ENCODE data around the gene FAM171A1. TPM values are rescaled to one million over a fixed set of nuclear protein-coding genes. Genes with fewer than 3 reads are reported as not detected.

FAM171A1 gene
- total RNA-seq, 2 donors from 2014 or later = 36.5 to 39.0 TPM

DNA sequence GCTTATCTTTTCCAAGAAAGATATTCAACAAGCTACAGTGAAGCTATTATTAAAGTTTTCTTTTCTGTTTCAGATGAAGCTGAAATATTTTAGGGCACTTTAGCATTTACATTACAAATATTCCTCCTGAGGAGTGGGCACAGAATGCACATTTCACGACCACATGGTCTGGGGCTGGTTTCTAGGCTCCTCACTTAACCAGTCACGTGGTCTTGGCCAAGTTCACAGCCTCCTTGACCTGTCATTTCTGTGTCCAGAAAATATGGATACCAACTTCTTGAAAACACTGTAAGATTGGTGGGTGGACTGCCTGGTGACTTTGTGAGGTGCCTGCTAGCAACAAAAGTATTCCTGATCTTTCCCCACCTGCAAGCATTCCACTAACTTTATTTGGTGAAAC is 70.9 kb downstream of the FAM171A1 start:
- no peaks in the 10 kb centered on the region for H3K27me3 Mint-ChIP-seq (ENCODE audit: insufficient read depth)
- H3K27ac Mint-ChIP-seq = no peak overlapping the region
- H3K4me1 Mint-ChIP-seq = peaks cover 2% of the 10 kb centered on the region
- Histone ChIP-seq H3K27me3 (ENCODE audit: control insufficient read depth, insufficient read depth, low read length, poor library complexity, severe bottlenecking) (no peaks in the 10 kb centered on the region), H3K27ac (ENCODE audit: low read depth, low read length) (no peak overlapping the region), H3K4me3 (ENCODE audit: low read length) (no peak overlapping the region), H3K4me1 (ENCODE audit: control insufficient read depth, insufficient read depth, low read length) (no peaks in the 10 kb centered on the region), H3K9ac (ENCODE audit: extremely low read depth, low read length, poor library complexity, severe bottlenecking) (no peak overlapping the region), H3K36me3 (ENCODE audit: control insufficient read depth, insufficient read depth, low read length) (no peaks in the 10 kb centered on the region), H3K9me3 (ENCODE audit: control insufficient read depth, low read length) (no peaks in the 10 kb centered on the region)
- peaks cover 6% of the 10 kb centered on the region for H3K36me3 Mint-ChIP-seq (ENCODE audit: low read depth)
- WGBS, 2 experiments (ENCODE audit: insufficient coverage in 1 of 2, insufficient read length in 1 of 2) = 97% methylated on average over 2 of the region's 2 CpGs; no CpG with 5 or more reads in 1 of the 2 experiments
- no peaks in the 10 kb centered on the region for H3K9me3 Mint-ChIP-seq
- TF ChIP-seq, protein P1, sequence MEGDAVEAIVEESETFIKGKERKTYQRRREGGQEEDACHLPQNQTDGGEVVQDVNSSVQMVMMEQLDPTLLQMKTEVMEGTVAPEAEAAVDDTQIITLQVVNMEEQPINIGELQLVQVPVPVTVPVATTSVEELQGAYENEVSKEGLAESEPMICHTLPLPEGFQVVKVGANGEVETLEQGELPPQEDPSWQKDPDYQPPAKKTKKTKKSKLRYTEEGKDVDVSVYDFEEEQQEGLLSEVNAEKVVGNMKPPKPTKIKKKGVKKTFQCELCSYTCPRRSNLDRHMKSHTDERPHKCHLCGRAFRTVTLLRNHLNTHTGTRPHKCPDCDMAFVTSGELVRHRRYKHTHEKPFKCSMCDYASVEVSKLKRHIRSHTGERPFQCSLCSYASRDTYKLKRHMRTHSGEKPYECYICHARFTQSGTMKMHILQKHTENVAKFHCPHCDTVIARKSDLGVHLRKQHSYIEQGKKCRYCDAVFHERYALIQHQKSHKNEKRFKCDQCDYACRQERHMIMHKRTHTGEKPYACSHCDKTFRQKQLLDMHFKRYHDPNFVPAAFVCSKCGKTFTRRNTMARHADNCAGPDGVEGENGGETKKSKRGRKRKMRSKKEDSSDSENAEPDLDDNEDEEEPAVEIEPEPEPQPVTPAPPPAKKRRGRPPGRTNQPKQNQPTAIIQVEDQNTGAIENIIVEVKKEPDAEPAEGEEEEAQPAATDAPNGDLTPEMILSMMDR (conservative IDR thresholded peaks at IDR 0.05) = no peak
- H3K4me3 Mint-ChIP-seq = no peak overlapping the region
- DNase-seq = no peak

- Histone ChIP-seq H3K9me3 (ENCODE audit: control insufficient read depth, low read length) (no peaks in the 10 kb centered on the region), H3K27ac (ENCODE audit: low read depth, low read length) (no peak overlapping the region), H3K9ac (ENCODE audit: extremely low read depth, low read length, poor library complexity, severe bottlenecking) (no peak overlapping the region), H3K4me1 (ENCODE audit: control insufficient read depth, insufficient read depth, low read length) (no peaks in the 10 kb centered on the region), H3K27me3 (ENCODE audit: control insufficient read depth, insufficient read depth, low read length, poor library complexity, severe bottlenecking) (no peaks in the 10 kb centered on the region), H3K36me3 (ENCODE audit: control insufficient read depth, insufficient read depth, low read length) (no peaks in the 10 kb centered on the region), H3K4me3 (ENCODE audit: low read length) (no peak overlapping the region)
- TF ChIP-seq, protein P1 (conservative IDR thresholded peaks at IDR 0.05) = no peak
- WGBS, 2 experiments (ENCODE audit: insufficient coverage in 1 of 2, insufficient read length in 1 of 2) = 74 to 85% methylated on average over 3 to 6 of the region's 6 CpGs
- DNase-seq = no peak
- H3K4me3 Mint-ChIP-seq = no peak overlapping the region
- peaks cover 5% of the 10 kb centered on the region for H3K36me3 Mint-ChIP-seq (ENCODE audit: low read depth)
- peaks cover 15% of the 10 kb centered on the region for H3K4me1 Mint-ChIP-seq
- H3K9me3 Mint-ChIP-seq = no peaks in the 10 kb centered on the region
- no peaks in the 10 kb centered on the region for H3K27me3 Mint-ChIP-seq (ENCODE audit: insufficient read depth)
- no peak overlapping the region for H3K27ac Mint-ChIP-seq
These were observed 74.4 kb downstream of the FAM171A1 start for GRCh38 chr10:15296701-15297100.

- DNase-seq = peak; percentile 35
- Histone ChIP-seq H3K27ac (ENCODE audit: low read depth, low read length) (no peak overlapping the region), H3K4me1 (ENCODE audit: control insufficient read depth, insufficient read depth, low read length) (no peaks in the 10 kb centered on the region), H3K36me3 (ENCODE audit: control insufficient read depth, insufficient read depth, low read length) (no peaks in the 10 kb centered on the region), H3K9ac (ENCODE audit: extremely low read depth, low read length, poor library complexity, severe bottlenecking) (no peak overlapping the region), H3K9me3 (ENCODE audit: control insufficient read depth, low read length) (no peaks in the 10 kb centered on the region), H3K27me3 (ENCODE audit: control insufficient read depth, insufficient read depth, low read length, poor library complexity, severe bottlenecking) (no peaks in the 10 kb centered on the region), H3K4me3 (ENCODE audit: low read length) (no peak overlapping the region)
- H3K4me1 Mint-ChIP-seq = peaks cover 19% of the 10 kb centered on the region
- TF ChIP-seq, protein P1 (conservative IDR thresholded peaks at IDR 0.05) = no peak
- 93 to 100% methylated on average over 2 to 5 of the region's 5 CpGs for WGBS, 2 experiments (ENCODE audit: insufficient coverage in 1 of 2, insufficient read length in 1 of 2)
- no peaks in the 10 kb centered on the region for H3K27me3 Mint-ChIP-seq (ENCODE audit: insufficient read depth)
- H3K27ac Mint-ChIP-seq = peak overlapping the region; percentile 23
- peaks cover 5% of the 10 kb centered on the region for H3K36me3 Mint-ChIP-seq (ENCODE audit: low read depth)
- H3K4me3 Mint-ChIP-seq = no peak overlapping the region
- no peaks in the 10 kb centered on the region for H3K9me3 Mint-ChIP-seq
These were observed 75.4 kb downstream of the FAM171A1 start for GRCh38 chr10:15295537-15296325.
